ENCODE results near the gene MZT2B.
"Not testable (repeated sequence)": the region's sequence is repeated elsewhere in the genome, so short reads cannot be mapped to it uniquely, and the experiment has no call there.

DNA sequence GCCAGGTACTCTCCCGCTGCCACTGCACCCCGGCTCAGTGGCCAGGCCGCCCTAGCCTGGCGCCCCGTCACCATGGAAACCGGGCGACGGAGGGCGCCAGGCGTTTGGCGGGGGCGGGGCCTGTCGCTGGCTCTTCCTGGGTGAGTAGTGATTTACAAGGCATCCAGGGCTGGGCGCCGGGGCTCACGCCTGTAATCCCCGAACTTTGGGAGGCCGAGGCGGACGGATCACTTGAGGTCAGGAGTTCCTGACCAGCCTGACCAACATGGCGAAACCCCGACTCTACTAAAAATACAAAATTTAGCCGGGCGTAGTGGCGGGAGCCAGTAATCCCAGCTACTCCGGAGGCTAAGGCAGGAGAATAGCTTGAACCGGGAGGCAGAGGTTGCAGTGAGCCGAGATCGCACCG, 37.1 kb upstream of the MZT2B start, which contains the start of gene CCDC74B:
- TF ChIP-seq, protein P1, sequence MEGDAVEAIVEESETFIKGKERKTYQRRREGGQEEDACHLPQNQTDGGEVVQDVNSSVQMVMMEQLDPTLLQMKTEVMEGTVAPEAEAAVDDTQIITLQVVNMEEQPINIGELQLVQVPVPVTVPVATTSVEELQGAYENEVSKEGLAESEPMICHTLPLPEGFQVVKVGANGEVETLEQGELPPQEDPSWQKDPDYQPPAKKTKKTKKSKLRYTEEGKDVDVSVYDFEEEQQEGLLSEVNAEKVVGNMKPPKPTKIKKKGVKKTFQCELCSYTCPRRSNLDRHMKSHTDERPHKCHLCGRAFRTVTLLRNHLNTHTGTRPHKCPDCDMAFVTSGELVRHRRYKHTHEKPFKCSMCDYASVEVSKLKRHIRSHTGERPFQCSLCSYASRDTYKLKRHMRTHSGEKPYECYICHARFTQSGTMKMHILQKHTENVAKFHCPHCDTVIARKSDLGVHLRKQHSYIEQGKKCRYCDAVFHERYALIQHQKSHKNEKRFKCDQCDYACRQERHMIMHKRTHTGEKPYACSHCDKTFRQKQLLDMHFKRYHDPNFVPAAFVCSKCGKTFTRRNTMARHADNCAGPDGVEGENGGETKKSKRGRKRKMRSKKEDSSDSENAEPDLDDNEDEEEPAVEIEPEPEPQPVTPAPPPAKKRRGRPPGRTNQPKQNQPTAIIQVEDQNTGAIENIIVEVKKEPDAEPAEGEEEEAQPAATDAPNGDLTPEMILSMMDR (conservative IDR thresholded peaks at IDR 0.05; ENCODE audit: low read depth in 2 of 2): not testable (repeated sequence)
- TF ChIP-seq POLR2AphosphoS5 (IDR thresholded peaks at IDR 0.05; ENCODE audit: low read depth); JUNB (IDR thresholded peaks at IDR 0.05; ENCODE audit: unreplicated experiment); CREB1 (CRISPR knock-in tag; IDR thresholded peaks at IDR 0.05; ENCODE audit: low read depth); EZH2 (IDR thresholded peaks at IDR 0.05; ENCODE audit: low read depth, unreplicated experiment); REST (IDR thresholded peaks at IDR 0.05; ENCODE audit: unreplicated experiment); NANOG (IDR thresholded peaks at IDR 0.05; ENCODE audit: borderline replicate concordance); EZH2phosphoT487 (IDR thresholded peaks at IDR 0.05; ENCODE audit: unreplicated experiment); ZNF331 (CRISPR knock-in tag; IDR thresholded peaks at IDR 0.05; ENCODE audit: low read depth); ETS1 (IDR thresholded peaks at IDR 0.05); STAT1 (IDR thresholded peaks at IDR 0.05; ENCODE audit: unreplicated experiment); ZNF114 (CRISPR knock-in tag; IDR thresholded peaks at IDR 0.05): not testable (repeated sequence)
- TF ChIP-seq, protein P2, sequence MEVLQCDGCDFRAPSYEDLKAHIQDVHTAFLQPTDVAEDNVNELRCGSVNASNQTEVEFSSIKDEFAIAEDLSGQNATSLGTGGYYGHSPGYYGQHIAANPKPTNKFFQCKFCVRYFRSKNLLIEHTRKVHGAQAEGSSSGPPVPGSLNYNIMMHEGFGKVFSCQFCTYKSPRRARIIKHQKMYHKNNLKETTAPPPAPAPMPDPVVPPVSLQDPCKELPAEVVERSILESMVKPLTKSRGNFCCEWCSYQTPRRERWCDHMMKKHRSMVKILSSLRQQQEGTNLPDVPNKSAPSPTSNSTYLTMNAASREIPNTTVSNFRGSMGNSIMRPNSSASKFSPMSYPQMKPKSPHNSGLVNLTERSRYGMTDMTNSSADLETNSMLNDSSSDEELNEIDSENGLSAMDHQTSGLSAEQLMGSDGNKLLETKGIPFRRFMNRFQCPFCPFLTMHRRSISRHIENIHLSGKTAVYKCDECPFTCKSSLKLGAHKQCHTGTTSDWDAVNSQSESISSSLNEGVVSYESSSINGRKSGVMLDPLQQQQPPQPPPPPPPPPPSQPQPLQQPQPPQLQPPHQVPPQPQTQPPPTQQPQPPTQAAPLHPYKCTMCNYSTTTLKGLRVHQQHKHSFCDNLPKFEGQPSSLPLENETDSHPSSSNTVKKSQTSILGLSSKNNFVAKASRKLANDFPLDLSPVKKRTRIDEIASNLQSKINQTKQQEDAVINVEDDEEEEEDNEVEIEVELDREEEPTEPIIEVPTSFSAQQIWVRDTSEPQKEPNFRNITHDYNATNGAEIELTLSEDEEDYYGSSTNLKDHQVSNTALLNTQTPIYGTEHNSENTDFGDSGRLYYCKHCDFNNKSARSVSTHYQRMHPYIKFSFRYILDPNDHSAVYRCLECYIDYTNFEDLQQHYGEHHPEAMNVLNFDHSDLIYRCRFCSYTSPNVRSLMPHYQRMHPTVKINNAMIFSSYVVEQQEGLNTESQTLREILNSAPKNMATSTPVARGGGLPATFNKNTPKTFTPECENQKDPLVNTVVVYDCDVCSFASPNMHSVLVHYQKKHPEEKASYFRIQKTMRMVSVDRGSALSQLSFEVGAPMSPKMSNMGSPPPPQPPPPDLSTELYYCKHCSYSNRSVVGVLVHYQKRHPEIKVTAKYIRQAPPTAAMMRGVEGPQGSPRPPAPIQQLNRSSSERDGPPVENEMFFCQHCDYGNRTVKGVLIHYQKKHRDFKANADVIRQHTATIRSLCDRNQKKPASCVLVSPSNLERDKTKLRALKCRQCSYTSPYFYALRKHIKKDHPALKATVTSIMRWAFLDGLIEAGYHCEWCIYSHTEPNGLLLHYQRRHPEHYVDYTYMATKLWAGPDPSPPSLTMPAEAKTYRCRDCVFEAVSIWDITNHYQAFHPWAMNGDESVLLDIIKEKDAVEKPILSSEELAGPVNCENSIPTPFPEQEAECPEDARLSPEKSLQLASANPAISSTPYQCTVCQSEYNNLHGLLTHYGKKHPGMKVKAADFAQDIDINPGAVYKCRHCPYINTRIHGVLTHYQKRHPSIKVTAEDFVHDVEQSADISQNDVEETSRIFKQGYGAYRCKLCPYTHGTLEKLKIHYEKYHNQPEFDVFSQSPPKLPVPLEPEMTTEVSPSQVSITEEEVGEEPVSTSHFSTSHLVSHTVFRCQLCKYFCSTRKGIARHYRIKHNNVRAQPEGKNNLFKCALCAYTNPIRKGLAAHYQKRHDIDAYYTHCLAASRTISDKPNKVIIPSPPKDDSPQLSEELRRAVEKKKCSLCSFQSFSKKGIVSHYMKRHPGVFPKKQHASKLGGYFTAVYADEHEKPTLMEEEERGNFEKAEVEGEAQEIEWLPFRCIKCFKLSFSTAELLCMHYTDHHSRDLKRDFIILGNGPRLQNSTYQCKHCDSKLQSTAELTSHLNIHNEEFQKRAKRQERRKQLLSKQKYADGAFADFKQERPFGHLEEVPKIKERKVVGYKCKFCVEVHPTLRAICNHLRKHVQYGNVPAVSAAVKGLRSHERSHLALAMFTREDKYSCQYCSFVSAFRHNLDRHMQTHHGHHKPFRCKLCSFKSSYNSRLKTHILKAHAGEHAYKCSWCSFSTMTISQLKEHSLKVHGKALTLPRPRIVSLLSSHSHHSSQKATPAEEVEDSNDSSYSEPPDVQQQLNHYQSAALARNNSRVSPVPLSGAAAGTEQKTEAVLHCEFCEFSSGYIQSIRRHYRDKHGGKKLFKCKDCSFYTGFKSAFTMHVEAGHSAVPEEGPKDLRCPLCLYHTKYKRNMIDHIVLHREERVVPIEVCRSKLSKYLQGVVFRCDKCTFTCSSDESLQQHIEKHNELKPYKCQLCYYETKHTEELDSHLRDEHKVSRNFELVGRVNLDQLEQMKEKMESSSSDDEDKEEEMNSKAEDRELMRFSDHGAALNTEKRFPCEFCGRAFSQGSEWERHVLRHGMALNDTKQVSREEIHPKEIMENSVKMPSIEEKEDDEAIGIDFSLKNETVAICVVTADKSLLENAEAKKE (CRISPR knock-in tag; IDR thresholded peaks at IDR 0.05): not testable (repeated sequence)

All from GM23338 (cell line).